Measurements from ENCODE around the gene THOC1. TPM values are rescaled to one million over a fixed set of nuclear protein-coding genes. Genes with fewer than 3 reads are reported as not detected.

THOC1 gene
- total and polyA plus RNA-seq, 7 donors, result 8.7 to 18.5 (median 11.8) TPM

Other genes with a start within 250 kb of the THOC1 start
- not detected for gene TUBB8B, start 218.4 kb downstream of the THOC1 start, total RNA-seq
- under 1 TPM in 1 of 3 donors, not detected in 2; 0.04 TPM for gene TUBB8B, start 218.4 kb downstream of the THOC1 start, polyA plus RNA-seq
- gene USP14, start 109.5 kb downstream of the THOC1 start, total RNA-seq, result 10 to 100 TPM; 59.7 to 76.1 (median 72.8) TPM
- gene USP14, start 109.5 kb downstream of the THOC1 start, polyA plus RNA-seq, result 100 to 1,000 TPM in 1 of 3 donors, 10 to 100 TPM in 2; 40.7 to 166 (median 73.5) TPM
- 1 to 10 TPM; 3.4 to 6.4 (median 4.2) TPM for gene COLEC12, start 232.7 kb upstream of the THOC1 start, total RNA-seq
- 1 to 10 TPM in 2 of 3 donors, under 1 TPM in 1; 0.80 to 1.9 (median 1.2) TPM for gene COLEC12, start 232.7 kb upstream of the THOC1 start, polyA plus RNA-seq

All from psoas muscle (tissue), 7 donors.